Chondrocyte (in vitro differentiated cells): Measurements from ENCODE around the gene OGFOD2. TPM values are rescaled to one million over a fixed set of nuclear protein-coding genes. Genes with fewer than 3 reads are reported as not detected.

Experiments used
- DNase-seq: peaks from one replicate; pipeline ENCODE4 v3.0.0; 2021; ENCODE audit warnings: mixed read lengths, low spot score
- H3K27ac Mint-ChIP-seq: one replicate; pipeline ENCODE4 v1.8.0; 2021; ENCODE audit warnings: mild to moderate bottlenecking, moderate library complexity, mixed read lengths; ENCODE audit not compliant: unreplicated experiment
- H3K27me3 Mint-ChIP-seq: 2 replicates; pipeline ENCODE4 v1.8.0; 2021; ENCODE audit warnings: low read depth, mixed read lengths
- H3K36me3 Mint-ChIP-seq: 2 replicates; pipeline ENCODE4 v1.8.0; 2021; ENCODE audit warnings: low read depth, mixed read lengths
- H3K4me1 Mint-ChIP-seq: 2 replicates; pipeline ENCODE4 v1.8.0; 2021; ENCODE audit warnings: low read depth, mild to moderate bottlenecking, mixed read lengths
- H3K4me3 Mint-ChIP-seq: one replicate; pipeline ENCODE4 v1.8.0; 2021; ENCODE audit warnings: mild to moderate bottlenecking, moderate library complexity, mixed read lengths; ENCODE audit not compliant: unreplicated experiment
- H3K9me3 Mint-ChIP-seq: 2 replicates; pipeline ENCODE4 v1.8.0; 2021; ENCODE audit warnings: low read depth, mixed read lengths
- total RNA-seq: library from RNA; stranded (reverse); gene quantifications from 3 replicates; pipeline ENCODE4 v1.2.1, GENCODE V29; 2021
- TF ChIP-seq, protein P1 (sequence below): fragments of 200-600 bp; sonication (generic); IDR thresholded peaks from 2 replicates; pipeline ENCODE4 v1.5.0; 2021; ENCODE audit warnings: antibody characterized with exemption, mild to moderate bottlenecking, moderate library complexity

Gene OGFOD2
- total RNA-seq, 1 donor from 2014 or later = 12.0 TPM

GRCh38 chr12:122966743-122967550 lies 8.1 kb upstream of the OGFOD2 start:
- H3K4me3 Mint-ChIP-seq = no peak overlapping the region
- DNase-seq = no peak
- peaks cover 17% of the 10 kb centered on the region for H3K4me1 Mint-ChIP-seq
- H3K27me3 Mint-ChIP-seq = no peaks in the 10 kb centered on the region
- TF ChIP-seq, protein P1, sequence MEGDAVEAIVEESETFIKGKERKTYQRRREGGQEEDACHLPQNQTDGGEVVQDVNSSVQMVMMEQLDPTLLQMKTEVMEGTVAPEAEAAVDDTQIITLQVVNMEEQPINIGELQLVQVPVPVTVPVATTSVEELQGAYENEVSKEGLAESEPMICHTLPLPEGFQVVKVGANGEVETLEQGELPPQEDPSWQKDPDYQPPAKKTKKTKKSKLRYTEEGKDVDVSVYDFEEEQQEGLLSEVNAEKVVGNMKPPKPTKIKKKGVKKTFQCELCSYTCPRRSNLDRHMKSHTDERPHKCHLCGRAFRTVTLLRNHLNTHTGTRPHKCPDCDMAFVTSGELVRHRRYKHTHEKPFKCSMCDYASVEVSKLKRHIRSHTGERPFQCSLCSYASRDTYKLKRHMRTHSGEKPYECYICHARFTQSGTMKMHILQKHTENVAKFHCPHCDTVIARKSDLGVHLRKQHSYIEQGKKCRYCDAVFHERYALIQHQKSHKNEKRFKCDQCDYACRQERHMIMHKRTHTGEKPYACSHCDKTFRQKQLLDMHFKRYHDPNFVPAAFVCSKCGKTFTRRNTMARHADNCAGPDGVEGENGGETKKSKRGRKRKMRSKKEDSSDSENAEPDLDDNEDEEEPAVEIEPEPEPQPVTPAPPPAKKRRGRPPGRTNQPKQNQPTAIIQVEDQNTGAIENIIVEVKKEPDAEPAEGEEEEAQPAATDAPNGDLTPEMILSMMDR = no peak
- H3K27ac Mint-ChIP-seq = no peak overlapping the region
- no peaks in the 10 kb centered on the region for H3K9me3 Mint-ChIP-seq
- H3K36me3 Mint-ChIP-seq = no peaks in the 10 kb centered on the region

GRCh38 chr12:122968104-122968503 lies 6.9 kb upstream of the OGFOD2 start:
- DNase-seq = no peak
- H3K9me3 Mint-ChIP-seq = no peaks in the 10 kb centered on the region
- TF ChIP-seq, protein P1 = no peak
- no peaks in the 10 kb centered on the region for H3K27me3 Mint-ChIP-seq
- peaks cover 17% of the 10 kb centered on the region for H3K4me1 Mint-ChIP-seq
- H3K27ac Mint-ChIP-seq = no peak overlapping the region
- H3K4me3 Mint-ChIP-seq = no peak overlapping the region
- H3K36me3 Mint-ChIP-seq = no peaks in the 10 kb centered on the region

GRCh38 chr12:122969676-122970075 lies 5.4 kb upstream of the OGFOD2 start:
- H3K27me3 Mint-ChIP-seq = no peaks in the 10 kb centered on the region
- no peak for DNase-seq
- no peaks in the 10 kb centered on the region for H3K36me3 Mint-ChIP-seq
- peaks cover 14% of the 10 kb centered on the region for H3K4me1 Mint-ChIP-seq
- H3K27ac Mint-ChIP-seq = no peak overlapping the region
- TF ChIP-seq, protein P1 = no peak
- H3K4me3 Mint-ChIP-seq = no peak overlapping the region
- H3K9me3 Mint-ChIP-seq = no peaks in the 10 kb centered on the region

- peak overlapping the region; percentile 99 for H3K27ac Mint-ChIP-seq
- peak overlapping the region; percentile 94 for H3K4me3 Mint-ChIP-seq
- H3K4me1 Mint-ChIP-seq = peaks cover 29% of the 10 kb centered on the region
- TF ChIP-seq, protein P1 = no peak
- no peaks in the 10 kb centered on the region for H3K27me3 Mint-ChIP-seq
- no peaks in the 10 kb centered on the region for H3K36me3 Mint-ChIP-seq
- peak; percentile 98 for DNase-seq
- no peaks in the 10 kb centered on the region for H3K9me3 Mint-ChIP-seq
Measured at GRCh38 chr12:122974274-122974891, 661 bp upstream of the OGFOD2 start.

- Mint-ChIP-seq H3K27ac (peak overlapping the region; percentile 99), H3K9me3 (no peaks in the 10 kb centered on the region)
Measured at GRCh38 chr12:122975790-122976647, 975 bp downstream of the OGFOD2 start.

More at GRCh38 chr12:122975790-122976647, 975 bp downstream of the OGFOD2 start:
- DNase-seq = no peak
- Mint-ChIP-seq H3K4me1 (peaks cover 37% of the 10 kb centered on the region), H3K36me3 (no peaks in the 10 kb centered on the region), H3K4me3 (peak overlapping the region; percentile 94), H3K27me3 (no peaks in the 10 kb centered on the region)
- TF ChIP-seq, protein P1 = no peak
